Measurements from ENCODE around the gene THTPA.
A peak's percentile ranks its signal among the peaks of the same experiment; 100 is the strongest.

Gene THTPA

DNA sequence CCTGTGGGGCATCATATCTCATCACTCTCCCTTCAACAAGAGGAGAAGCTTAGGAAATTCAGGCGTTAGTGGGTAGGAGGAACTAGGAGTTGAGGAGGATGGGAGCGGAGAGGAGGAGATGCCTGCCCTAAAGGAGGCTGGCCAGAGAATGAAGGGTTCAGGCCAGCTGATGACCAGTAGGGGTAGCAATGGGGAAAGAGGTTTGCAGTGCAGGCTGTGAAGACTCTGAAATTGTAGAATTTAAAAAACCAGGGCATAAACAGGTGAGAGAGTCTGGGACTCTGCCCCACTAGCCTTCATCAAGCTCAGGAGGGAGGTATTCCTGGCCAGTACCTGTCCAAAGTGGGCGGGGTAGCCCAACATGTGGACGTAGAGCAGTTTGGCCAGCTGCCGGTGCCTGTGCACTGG lies 10.7 kb downstream of the THTPA start:
- DNase-seq (ENCODE audit: low spot score), result no peak
- no peak for FAIRE-seq

DNA sequence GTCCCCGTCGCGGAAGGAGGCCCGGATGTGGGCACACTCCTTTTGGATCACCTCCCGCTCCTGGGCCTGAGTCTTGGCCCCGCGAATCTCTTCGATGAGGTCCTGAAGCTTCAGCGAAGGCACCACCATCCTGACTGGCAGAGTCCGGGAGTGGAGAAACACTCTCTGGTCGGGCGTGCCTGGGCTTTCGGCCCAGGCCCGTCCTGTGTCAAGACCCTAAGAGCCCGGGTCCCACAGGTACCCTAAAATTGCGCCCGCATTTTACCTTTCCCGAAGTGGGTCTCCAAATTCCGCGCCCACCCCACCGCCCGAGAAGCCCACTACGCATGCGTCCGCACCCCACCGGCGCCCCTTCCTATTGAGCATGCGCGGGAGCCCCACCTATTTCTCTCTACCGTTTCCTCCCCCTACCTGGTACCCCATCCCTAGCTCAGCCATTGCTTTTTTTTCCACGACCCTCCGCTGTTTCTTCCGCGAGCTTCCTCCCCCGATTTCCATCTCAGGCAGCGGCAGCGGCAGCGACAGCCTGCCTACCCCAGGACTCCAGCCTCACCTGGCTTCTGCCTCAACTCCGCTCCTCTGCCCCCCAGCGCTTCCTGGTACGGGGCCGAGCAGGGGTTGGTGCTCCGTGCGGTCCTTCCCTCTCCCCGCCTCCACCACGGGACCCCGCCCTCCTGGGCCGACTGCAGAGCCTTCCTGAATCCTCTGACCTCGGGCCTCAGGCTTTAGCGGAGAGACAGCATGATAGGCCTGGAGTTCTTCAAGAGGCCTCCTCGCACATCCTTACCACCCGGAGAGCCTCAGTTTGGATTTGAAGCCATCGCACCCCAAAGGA lies 11.3 kb downstream of the THTPA start, which contains the start of gene AP1G2:
Gene AP1G2 (minus strand): TSS at position 606 of the 835 bp plus-strand sequence. CDS start 477 bp downstream, at position 129.
- peak; percentile 42 for DNase-seq (ENCODE audit: low spot score)
- FAIRE-seq, result no peak

DNA sequence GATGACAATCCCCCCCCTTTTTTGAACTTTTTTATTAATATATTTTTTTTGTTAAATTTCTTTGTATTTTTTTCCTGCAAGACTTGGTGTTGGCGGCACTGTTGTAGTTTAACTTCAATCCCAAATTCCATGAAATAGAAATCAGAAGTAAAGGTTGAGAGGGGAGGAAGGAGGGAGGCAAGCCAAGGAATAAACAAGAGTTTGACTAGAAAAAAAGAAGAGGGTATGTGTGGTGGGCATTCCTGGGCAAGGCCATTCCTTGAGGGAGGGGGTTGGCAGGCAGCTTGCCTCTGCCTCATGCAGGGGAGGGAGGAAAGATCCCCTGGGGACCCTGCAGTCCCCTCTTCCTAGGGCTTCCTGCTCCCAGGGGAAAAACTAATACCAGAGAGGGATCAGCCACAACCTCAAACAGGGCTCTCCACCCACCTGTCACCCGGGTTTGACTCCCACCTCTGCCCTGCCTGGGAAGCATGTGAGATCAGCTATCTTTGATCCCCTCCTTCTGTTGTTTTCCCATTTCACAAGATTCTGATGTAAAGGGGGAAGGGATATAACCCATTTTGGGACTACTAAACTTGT lies 12.0 kb downstream of the THTPA start:
- DNase-seq (ENCODE audit: low spot score) (no peak), FAIRE-seq (no peak)

DNA sequence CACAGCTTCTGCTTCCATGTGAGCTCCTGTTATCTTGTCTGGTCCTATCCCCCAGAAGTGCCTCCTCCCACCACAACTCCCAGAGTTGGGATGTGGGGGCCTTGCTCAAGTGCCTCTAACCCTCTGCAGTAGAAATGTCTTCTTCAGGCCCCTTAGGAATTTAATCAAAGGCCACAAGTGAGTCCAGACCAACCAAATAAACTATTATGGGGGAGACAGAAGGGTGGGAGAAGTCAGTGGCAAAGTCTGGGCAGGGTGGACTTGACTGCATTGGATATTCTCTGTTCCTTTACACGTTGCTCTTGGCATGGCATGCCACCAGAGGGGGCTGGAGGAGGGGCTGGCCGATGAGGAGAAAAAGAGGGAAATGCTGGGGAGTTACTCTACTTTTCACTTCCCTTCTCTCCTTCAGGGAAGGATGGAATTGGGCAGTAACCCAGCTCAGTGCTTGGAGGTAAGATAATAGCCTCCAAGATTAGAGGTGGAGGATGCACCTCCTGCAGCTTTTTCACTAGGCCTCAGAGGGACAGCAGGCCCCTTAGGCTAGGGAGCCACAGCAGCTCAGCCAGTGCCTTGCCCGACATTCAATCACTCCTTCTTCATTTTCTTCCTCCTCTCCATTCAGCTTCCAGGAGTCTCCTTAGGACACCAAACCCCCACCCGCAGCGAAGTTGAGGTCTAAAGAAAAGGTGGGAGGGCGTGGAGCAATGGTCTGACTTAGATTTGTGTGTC lies 12.7 kb downstream of the THTPA start:
- DNase-seq (ENCODE audit: low spot score), result no peak
- FAIRE-seq, result no peak

DNA sequence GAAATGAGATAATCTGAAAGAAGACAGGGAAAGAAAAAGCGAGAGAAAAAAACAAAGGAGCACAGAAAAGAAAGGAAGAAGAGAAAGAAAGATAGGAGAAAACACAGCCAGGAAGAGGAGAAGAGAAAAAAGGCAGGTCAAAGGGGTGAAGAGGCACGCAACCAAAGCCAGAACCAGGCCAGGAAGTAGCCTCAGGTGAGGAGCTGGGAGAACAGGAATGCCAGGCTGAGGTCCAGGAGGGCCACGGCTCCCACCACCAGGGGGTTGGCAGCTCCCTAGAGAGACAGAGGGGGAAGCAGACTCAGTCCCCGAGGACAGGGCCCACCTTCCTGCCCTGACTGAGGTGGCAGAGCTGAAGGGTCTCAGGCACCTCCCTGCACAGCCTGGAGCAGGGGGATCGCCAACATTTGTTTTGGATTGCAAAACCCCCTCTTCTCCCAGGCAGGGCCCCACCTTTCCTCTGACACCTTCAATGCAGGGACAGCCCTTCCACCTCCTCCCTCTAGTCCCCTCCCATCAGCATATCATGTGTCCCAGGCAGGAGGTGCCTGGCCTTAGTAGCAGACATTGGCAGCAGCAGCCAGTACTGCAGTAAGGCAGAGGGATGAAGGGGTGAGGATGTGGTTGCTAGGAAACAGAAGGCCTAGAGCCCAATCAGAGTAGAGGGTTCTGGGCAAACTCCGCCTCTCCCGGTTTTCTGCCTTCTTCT lies 13.5 kb downstream of the THTPA start:
- DNase-seq (ENCODE audit: low spot score) (no peak), FAIRE-seq (no peak)

DNA sequence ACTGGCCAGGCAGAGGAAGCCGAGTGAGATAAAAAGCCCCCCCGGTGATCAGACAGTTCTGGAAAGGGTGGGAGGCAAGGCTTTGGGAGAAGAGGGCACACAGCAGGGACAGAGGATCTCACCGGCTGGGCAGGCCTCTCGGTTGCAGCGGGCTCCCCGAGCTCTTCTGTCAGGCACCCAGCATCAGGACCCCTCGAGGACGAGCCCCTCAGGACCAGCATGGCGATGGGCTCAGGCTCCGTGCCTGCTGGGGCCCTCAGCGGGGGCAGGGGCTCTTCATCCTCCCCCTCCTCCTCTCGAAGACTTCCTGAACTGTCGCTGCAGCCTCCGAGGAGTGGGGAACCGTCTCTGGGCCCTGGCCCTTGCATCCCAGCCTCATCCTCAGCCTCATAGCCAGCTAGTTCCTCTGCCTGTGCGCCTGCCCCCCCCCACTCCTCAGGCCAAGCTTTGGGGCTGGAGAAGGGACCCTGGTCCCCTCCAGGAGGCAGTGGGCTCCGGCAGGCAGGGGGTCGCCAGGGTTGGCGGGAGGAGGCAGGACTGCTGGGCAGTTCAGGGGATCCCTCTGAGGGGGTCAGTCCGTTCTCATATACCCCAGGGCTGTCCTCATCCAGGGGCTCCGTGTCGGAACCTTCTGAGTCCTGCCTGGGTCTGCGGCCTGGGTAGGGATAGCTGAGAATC lies 14.9 kb downstream of the THTPA start:
- no peak for FAIRE-seq
- DNase-seq (ENCODE audit: low spot score), result no peak

DNA sequence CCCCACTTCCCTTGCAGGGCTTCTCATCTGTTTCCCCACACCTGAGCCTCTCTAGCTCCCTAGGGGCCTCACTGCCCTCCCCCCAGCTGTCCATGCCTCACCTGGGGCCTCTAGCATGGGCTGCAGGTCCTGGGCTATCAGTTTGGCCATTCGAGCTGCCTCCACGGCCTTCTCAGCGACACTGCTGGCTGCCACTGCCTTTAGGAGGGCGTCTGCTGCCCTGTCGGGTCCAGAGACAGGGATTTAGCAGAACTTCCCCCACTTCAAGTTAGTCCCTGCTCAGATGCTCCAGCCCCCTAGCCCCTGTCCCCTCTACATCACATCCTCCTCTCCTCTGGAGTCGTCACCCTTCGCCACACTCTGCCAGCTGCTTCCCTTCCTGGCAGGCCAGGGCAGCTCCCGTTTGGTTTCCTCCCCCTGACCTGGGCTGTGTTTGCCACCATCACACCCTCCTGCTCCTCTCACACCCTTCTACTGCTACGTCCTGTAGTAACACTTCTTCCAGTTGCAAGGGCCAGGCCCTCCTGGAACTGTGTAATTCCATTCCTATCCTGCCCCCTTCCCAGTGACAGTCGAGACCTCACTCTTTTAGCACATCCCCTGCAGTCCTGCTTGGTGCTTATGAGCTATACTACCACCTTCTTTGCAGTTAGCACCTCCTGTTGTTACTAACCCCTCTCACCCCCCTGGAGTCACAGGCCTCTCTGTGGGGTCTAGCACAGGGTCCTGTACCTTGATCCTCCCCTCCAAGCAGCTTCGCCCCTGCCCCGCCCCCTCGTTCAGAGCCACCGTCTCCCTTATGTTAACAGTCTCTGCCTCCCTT lies 15.8 kb downstream of the THTPA start:
- DNase-seq (ENCODE audit: low spot score) (no peak), FAIRE-seq (no peak)

DNA sequence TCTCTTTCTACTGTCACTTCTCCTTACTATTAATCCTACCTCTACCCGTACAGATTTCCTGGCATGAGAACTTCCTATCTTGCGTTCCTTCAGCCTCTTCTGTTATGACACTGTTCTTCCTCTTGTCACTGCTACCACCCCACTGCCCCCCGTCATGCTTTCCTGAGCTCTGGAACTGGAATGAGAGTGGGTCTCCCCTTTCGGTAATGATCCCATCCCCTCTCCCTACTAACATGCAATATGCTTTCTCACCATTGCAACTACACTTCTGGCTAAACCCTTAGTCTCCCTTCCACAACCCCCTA lies 16.4 kb downstream of the THTPA start:
- no peak for FAIRE-seq
- no peak for DNase-seq (ENCODE audit: low spot score)

GRCh38 chr14:23572836-23573235 lies 16.8 kb downstream of the THTPA start:
- FAIRE-seq, result no peak
- DNase-seq (ENCODE audit: low spot score), result no peak

- DNase-seq (ENCODE audit: low spot score), result no peak
- no peak for FAIRE-seq
Measured at GRCh38 chr14:23573384-23574015, 17.4 kb downstream of the THTPA start.

- DNase-seq (ENCODE audit: low spot score) (no peak), FAIRE-seq (no peak)
Measured at GRCh38 chr14:23577004-23577681, 21.1 kb downstream of the THTPA start.

GRCh38 chr14:23577710-23578392 lies 21.8 kb downstream of the THTPA start:
- no peak for DNase-seq (ENCODE audit: low spot score)

DNA sequence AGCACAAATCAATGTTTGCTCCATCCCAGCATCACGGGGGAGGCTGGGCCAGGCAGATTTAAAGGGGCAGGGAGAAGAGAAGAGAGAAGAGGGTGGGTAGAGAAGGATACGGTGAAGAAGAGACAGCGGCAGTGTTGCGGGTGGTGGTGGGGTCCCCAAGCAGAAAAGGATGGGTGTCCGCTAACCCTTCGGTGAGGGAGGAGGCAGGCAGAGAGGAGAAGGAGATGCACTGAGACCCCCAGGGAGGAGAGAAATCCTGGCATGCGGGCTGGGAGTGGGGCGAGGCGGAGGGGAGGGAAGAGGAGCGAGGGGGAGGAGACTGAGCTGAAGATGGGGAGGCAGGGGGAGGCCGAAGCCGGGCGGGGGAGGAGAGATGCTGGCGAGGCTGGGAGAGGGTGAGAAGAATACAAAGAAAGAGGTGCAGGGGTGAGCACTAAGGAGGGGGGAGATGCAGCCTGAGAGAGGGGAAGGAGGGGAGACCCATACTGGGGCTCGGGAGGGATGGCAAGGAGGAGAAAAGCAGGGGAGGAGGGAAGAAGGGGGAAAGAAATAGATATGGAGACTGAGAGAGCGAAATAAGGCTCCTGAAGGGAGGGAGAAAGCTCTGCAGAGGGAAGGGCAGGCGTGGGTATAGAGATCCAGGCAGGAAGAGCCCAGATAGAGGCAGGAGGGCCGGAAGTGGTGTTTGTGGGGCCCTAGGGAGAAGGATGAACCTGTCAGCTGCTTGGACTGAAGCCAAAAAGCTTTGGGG lies 22.7 kb downstream of the THTPA start, which contains the start of gene JPH4:
Gene JPH4 (minus strand): TSS at position 231 of the 751 bp plus-strand sequence. CDS start 1,337 bp downstream, outside the sequence.
- no peak for FAIRE-seq
- no peak for DNase-seq (ENCODE audit: low spot score)

More at GRCh38 chr14:23577710-23578392, 21.8 kb downstream of the THTPA start:
- no peak for FAIRE-seq

GRCh38 chr14:23579311-23579630 lies 23.2 kb downstream of the THTPA start:
- no peak for FAIRE-seq

DNA sequence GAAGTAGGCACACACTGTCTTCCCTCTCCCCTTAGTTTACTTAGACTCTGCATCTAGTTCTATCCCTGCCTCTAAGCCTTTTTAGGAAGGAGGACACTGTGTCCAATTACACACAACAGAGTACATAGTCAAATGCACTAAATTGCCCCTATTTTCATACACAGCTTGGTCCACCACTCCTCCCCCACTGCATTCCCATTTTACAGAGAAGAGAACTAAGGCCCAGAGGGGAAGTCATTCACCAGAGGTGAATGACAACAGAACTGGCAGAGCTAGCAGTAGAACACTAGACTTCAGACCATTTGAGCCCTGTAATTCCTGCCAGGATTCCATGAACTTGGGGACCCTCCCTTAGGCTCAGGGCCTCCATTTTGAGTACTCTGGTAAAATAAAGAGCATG lies 23.7 kb downstream of the THTPA start:
- DNase-seq (ENCODE audit: low spot score) (no peak), FAIRE-seq (no peak)

More at GRCh38 chr14:23579311-23579630, 23.2 kb downstream of the THTPA start:
- no peak for DNase-seq (ENCODE audit: low spot score)

DNA sequence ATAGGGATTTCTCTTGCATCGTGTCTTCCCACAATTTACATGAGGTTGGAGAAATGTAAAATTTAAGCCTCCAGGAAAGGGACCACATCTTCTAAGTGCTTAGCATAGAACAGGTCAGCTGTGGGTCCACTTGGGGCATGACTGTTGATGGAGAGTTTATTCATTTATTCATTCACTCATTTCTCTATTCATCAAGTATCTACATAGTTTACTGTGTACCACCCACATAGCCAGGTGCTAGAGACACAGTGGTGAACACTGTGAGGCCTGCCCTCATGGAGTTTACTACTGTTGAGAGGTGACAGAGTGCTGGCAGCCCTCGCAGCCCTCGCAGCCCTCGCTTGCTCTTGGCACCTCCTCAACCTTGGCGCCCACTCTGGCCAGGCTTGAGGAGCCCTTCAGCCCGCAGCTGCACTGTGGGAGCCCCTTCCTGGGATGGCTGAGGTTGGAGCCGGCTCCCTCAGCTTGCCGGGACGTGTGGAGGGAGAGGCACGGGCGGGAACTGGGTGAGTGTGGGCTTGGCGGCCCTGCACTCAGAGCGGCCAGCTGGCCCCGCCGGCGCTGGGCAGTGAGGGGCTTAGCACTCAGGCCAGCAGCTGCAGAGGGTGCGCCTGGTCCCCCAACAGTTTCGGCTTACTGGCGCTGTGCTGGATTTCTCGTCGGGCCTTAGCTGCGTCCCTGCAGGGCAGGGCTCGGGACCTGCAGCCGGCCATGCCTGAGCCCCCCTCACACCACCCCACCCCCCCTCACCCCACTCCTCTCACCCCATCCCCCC lies 24.3 kb downstream of the THTPA start:
- FAIRE-seq (no peak), DNase-seq (ENCODE audit: low spot score) (no peak)

DNA sequence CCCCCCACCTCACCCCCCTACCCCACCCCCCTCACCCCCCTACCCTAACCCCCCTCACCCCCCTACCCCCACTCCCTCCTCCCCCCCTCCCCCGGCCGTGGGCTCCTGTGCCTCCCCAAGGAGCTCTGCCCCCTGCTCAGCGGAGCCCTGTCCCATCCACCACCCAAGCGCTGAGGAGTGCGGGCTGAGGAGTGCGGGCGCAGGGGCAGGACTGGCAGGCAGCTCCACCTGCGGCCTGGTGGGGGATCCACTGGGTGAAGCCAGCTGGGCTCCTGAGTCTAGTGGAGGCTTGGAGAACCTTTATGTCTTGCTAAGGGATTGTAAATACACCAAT lies 24.8 kb downstream of the THTPA start:
- FAIRE-seq, result no peak
- DNase-seq (ENCODE audit: low spot score), result no peak

Data from RCC 7860 (cell line).